ENCODE results near the gene TNKS2. TPM values are rescaled to one million over a fixed set of nuclear protein-coding genes. Genes with fewer than 3 reads are reported as not detected.

Gene TNKS2
- total and polyA plus RNA-seq, 2 donors (not counting 1 experiment from before 2014, with no cell fraction given): 17.5 to 45.8 TPM

DNA sequence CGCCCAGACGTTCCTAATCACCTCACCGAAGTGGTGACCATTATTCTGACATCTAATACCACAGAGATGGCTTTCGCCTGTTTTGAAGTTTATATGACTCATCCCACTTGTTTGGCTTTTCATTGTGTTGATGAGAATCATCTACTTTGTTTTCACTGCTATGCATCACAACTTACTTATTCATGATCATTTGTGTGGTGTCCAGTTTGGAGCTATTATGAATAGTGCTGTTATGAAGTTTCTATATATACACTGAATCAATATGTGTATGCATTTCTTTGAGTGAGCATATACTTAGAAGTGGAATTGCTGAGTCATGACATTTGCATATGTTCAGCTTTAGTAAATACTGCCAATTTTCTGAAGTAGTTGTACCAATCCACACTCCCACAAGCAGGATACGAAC is 38.6 kb upstream of the TNKS2 start:
- Histone ChIP-seq H3K27ac (ENCODE audit: low read length in 2 of 2) (no peak overlapping the region), H3K4me2 (replicated peaks; ENCODE audit: low read depth, low read length, poor library complexity, severe bottlenecking) (no peak overlapping the region), H3K27me3 (replicated peaks in 1 of 4; ENCODE audit: control extremely low read depth in 1 of 4, control insufficient read depth in 3 of 4, insufficient read depth in 4 of 4, low read length in 3 of 4) (peaks cover 0 to 6% (median 2%) of the 10 kb centered on the region in 4 experiments), H3K4me1 (ENCODE audit: control insufficient read depth in 2 of 2, insufficient read depth in 2 of 2, low read length in 2 of 2) (no peaks in the 10 kb centered on the region), H3K9ac (ENCODE audit: low read length) (no peak overlapping the region), H3K9me3 (ENCODE audit: control extremely low read depth in 1 of 3, control insufficient read depth in 2 of 3, insufficient read depth in 1 of 3, low read length in 2 of 3) (no peaks in the 10 kb centered on the region), H3K79me2 (ENCODE audit: control insufficient read depth, insufficient read depth, low read length) (no peaks in the 10 kb centered on the region), H2AFZ (ENCODE audit: insufficient read depth, low read depth, low read length, poor library complexity, severe bottlenecking) (no peak overlapping the region), H4K20me1 (ENCODE audit: control insufficient read depth, insufficient read depth, low read length, poor library complexity, severe bottlenecking) (no peaks in the 10 kb centered on the region), H3K36me3 (replicated peaks in 1 of 2; ENCODE audit: control extremely low read depth in 1 of 2, control insufficient read depth in 1 of 2, extremely low read depth in 1 of 2, insufficient read depth in 2 of 2, low read length in 1 of 2) (no peaks in the 10 kb centered on the region), H3K4me3 (ENCODE audit: control extremely low read depth in 1 of 5, extremely low read depth in 1 of 5, insufficient read depth in 1 of 5, low read depth in 2 of 5, low read length in 4 of 5) (no peak overlapping the region)
- intact Hi-C loops (cut with micrococcal nuclease): loop anchor here (2.0 to 5.0 kb wide), 2 partner anchors 39 to 73 kb away; partner anchors contain the start of gene TNKS2
- no peaks in the 10 kb centered on the region for H3K9me3 Mint-ChIP-seq (ENCODE audit: insufficient read depth)
- no peak overlapping the region for H3K27ac Mint-ChIP-seq
- no peak for TF ChIP-seq EZH2 (IDR thresholded peaks at IDR 0.05; ENCODE audit: borderline replicate concordance, insufficient read depth, low read depth, low read length, poor library complexity, severe bottlenecking)
- TF ChIP-seq, protein P1, sequence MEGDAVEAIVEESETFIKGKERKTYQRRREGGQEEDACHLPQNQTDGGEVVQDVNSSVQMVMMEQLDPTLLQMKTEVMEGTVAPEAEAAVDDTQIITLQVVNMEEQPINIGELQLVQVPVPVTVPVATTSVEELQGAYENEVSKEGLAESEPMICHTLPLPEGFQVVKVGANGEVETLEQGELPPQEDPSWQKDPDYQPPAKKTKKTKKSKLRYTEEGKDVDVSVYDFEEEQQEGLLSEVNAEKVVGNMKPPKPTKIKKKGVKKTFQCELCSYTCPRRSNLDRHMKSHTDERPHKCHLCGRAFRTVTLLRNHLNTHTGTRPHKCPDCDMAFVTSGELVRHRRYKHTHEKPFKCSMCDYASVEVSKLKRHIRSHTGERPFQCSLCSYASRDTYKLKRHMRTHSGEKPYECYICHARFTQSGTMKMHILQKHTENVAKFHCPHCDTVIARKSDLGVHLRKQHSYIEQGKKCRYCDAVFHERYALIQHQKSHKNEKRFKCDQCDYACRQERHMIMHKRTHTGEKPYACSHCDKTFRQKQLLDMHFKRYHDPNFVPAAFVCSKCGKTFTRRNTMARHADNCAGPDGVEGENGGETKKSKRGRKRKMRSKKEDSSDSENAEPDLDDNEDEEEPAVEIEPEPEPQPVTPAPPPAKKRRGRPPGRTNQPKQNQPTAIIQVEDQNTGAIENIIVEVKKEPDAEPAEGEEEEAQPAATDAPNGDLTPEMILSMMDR (IDR thresholded peaks at IDR 0.05): no peak
- H3K4me1 Mint-ChIP-seq: no peaks in the 10 kb centered on the region
- ATAC-seq (ENCODE audit: low read depth) (no peak), DNase-seq (no peak)
- no peak overlapping the region for H3K4me3 Mint-ChIP-seq
- ChIA-PET POLR2A (no interaction called here), CTCF (interaction anchor here (0.6 to 6.6 kb wide), 20 partner anchors 12 to 164 kb away, joined by 3 to 90 read pairs (median 6); partner anchors contain the start of genes BTAF1, FGFBP3 and TNKS2)
- WGBS (ENCODE audit: insufficient coverage): no CpG with 5 or more reads among the region's 5 CpGs
- H3K27me3 Mint-ChIP-seq: peaks cover 40% of the 10 kb centered on the region

DNA sequence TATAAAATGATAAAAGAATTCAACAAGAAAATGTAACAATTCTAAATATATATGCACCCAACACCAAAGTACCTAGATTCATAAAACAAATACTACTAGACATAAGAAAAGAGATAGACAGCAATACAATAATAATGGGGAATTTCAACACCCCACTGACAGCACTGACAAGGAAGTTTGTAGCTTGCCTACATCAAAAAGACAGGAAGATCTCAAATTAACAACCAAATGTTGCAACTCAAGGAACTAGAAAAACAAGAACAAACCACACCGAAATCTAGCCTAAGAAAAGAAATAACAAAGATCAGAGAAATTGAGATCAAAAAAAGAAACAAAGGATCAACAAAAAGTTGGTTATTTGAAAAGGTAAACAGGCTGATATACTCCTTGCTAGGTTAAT is 36.5 kb upstream of the TNKS2 start:
- intact Hi-C loops (cut with micrococcal nuclease): no loop called here
- peaks cover 37% of the 10 kb centered on the region for H3K27me3 Mint-ChIP-seq
- H3K27ac Mint-ChIP-seq: no peak overlapping the region
- H3K9me3 Mint-ChIP-seq (ENCODE audit: insufficient read depth): no peaks in the 10 kb centered on the region
- ChIA-PET POLR2A (no interaction called here), CTCF (interaction anchor here (6.6 kb wide), 1 partner anchor 151 kb away, joined by 90 read pairs; no protein-coding TSS in a partner anchor)
- no peak for ATAC-seq (ENCODE audit: low read depth)
- Histone ChIP-seq H3K4me1 (ENCODE audit: control insufficient read depth in 2 of 2, insufficient read depth in 2 of 2, low read length in 2 of 2) (no peaks in the 10 kb centered on the region), H3K27ac (ENCODE audit: low read length in 2 of 2) (no peak overlapping the region), H3K4me2 (replicated peaks; ENCODE audit: low read depth, low read length, poor library complexity, severe bottlenecking) (no peak overlapping the region), H2AFZ (ENCODE audit: insufficient read depth, low read depth, low read length, poor library complexity, severe bottlenecking) (no peak overlapping the region), H4K20me1 (ENCODE audit: control insufficient read depth, insufficient read depth, low read length, poor library complexity, severe bottlenecking) (no peaks in the 10 kb centered on the region), H3K4me3 (ENCODE audit: control extremely low read depth in 1 of 5, extremely low read depth in 1 of 5, insufficient read depth in 1 of 5, low read depth in 2 of 5, low read length in 4 of 5) (no peak overlapping the region), H3K9me3 (ENCODE audit: control extremely low read depth in 1 of 3, control insufficient read depth in 2 of 3, insufficient read depth in 1 of 3, low read length in 2 of 3) (no peaks in the 10 kb centered on the region), H3K36me3 (replicated peaks in 1 of 2; ENCODE audit: control extremely low read depth in 1 of 2, control insufficient read depth in 1 of 2, extremely low read depth in 1 of 2, insufficient read depth in 2 of 2, low read length in 1 of 2) (no peaks in the 10 kb centered on the region), H3K79me2 (ENCODE audit: control insufficient read depth, insufficient read depth, low read length) (no peaks in the 10 kb centered on the region), H3K9ac (ENCODE audit: low read length) (no peak overlapping the region), H3K27me3 (replicated peaks in 1 of 4; ENCODE audit: control extremely low read depth in 1 of 4, control insufficient read depth in 3 of 4, insufficient read depth in 4 of 4, low read length in 3 of 4) (peaks cover 0 to 4% (median 1%) of the 10 kb centered on the region in 4 experiments)
- TF ChIP-seq, protein P1 (IDR thresholded peaks at IDR 0.05): no peak
- no peak for TF ChIP-seq EZH2 (IDR thresholded peaks at IDR 0.05; ENCODE audit: borderline replicate concordance, insufficient read depth, low read depth, low read length, poor library complexity, severe bottlenecking)
- no peaks in the 10 kb centered on the region for H3K4me1 Mint-ChIP-seq
- WGBS (ENCODE audit: insufficient coverage): no CpG with 5 or more reads among the region's 1 CpG
- no peak for DNase-seq
- H3K4me3 Mint-ChIP-seq: no peak overlapping the region

Data from B cell (primary cell).